Measurements from ENCODE around the gene NRIP1. TPM values are rescaled to one million over a fixed set of nuclear protein-coding genes. Genes with fewer than 3 reads are reported as not detected.

Gene NRIP1
- total and polyA plus RNA-seq, 10 of the 15 experiments (the other 5 are each of a cell fraction or from before 2014, with no cell fraction given) = 2.9 to 26.1 (median 9.3) TPM

- Histone ChIP-seq H3K9me3 (replicated peaks; ENCODE audit: control insufficient read depth, insufficient read depth, low read length) (no peaks in the 10 kb centered on the region), H3K4me2 (ENCODE audit: control insufficient read depth, insufficient read depth) (peak overlapping the region; percentile 93), H3K27ac (ENCODE audit: control insufficient read depth, insufficient read depth) (peak overlapping the region; percentile 63), H3K4me1 (ENCODE audit: control insufficient read depth, insufficient read depth, low read length) (no peaks in the 10 kb centered on the region), H3K27me3 (replicated peaks in 1 of 2; ENCODE audit: control insufficient read depth in 2 of 2, insufficient read depth in 2 of 2, low read length in 1 of 2) (peaks cover 0 to 5% of the 10 kb centered on the region in 2 experiments; a peak in 1 of 4 replicates), H4K20me1 (ENCODE audit: control insufficient read depth, insufficient read depth) (no peaks in the 10 kb centered on the region), H2AFZ (ENCODE audit: control insufficient read depth, low read depth, low read length) (peak overlapping the region; percentile 78), H3K36me3 (ENCODE audit: control insufficient read depth in 2 of 2, insufficient read depth in 2 of 2, low read length in 1 of 2) (no peaks in the 10 kb centered on the region), H3K9ac (ENCODE audit: control insufficient read depth, insufficient read depth, low read length) (peak overlapping the region; percentile 88), H3K4me3 (peak overlapping the region; percentile 91), H3K79me2 (ENCODE audit: control insufficient read depth, insufficient read depth, low read length) (peaks cover 41% of the 10 kb centered on the region)
- DNase-seq (ENCODE audit: low read depth, low spot score) (no peak), FAIRE-seq (no peak), ATAC-seq (peak; percentile 43)
- BruUV-seq (replicated peaks) = no TSS peak
- SMC1A ChIA-PET (ENCODE audit: uncharacterized antibody, unreplicated experiment) = interaction anchor here (1.1 to 2.7 kb wide), 6 partner anchors 8 to 199 kb away, joined by 3 to 9 read pairs (median 4); no protein-coding TSS in a partner anchor
- RAD21 ChIA-PET (ENCODE audit: unreplicated experiment) = interaction anchor here (0.9 to 1.7 kb wide), 9 partner anchors 9 to 420 kb away, joined by 3 to 5 read pairs (median 3); no protein-coding TSS in a partner anchor
- POLR2A ChIA-PET = interaction anchor here (0.7 to 1.1 kb wide), 4 partner anchors 9 to 186 kb away, joined by 3 read pairs; no protein-coding TSS in a partner anchor
- 1% methylated on average over 34 of the region's 38 CpGs for WGBS (ENCODE audit: insufficient coverage, insufficient replicate concordance, low lambda C conversion rate, missing lambda C conversion rate)
- CTCF ChIA-PET = interaction anchor here (0.6 to 1.3 kb wide), 4 partner anchors 12 to 417 kb away, joined by 3 to 4 read pairs (median 3); no protein-coding TSS in a partner anchor
- intact Hi-C loops (cut with micrococcal nuclease; ENCODE audit: unreplicated experiment) = loop anchor here (5.0 to 10.0 kb wide), 4 partner anchors 369 to 683 kb away; partner anchors contain the start of genes HSPA13 and SAMSN1
- in situ Hi-C loops (cut with MboI) = loop anchor here (10.0 kb wide), 1 partner anchor 419 kb away; no protein-coding TSS in a partner anchor
- TF ChIP-seq REST (IDR thresholded peaks at IDR 0.05; ENCODE audit: low read depth, low read length) (peak; percentile 56; the same call in 1 of the 2 replicates), TCF3 (IDR thresholded peaks at IDR 0.05; ENCODE audit: borderline replicate concordance, insufficient read depth, low read depth, low read length) (no peak), ZBTB40 (IDR thresholded peaks at IDR 0.05; ENCODE audit: borderline replicate concordance) (no peak), RUNX3 (IDR thresholded peaks at IDR 0.05; ENCODE audit: low read length) (peak; percentile 37; the same call in 1 of the 2 replicates), MTA3 (IDR thresholded peaks at IDR 0.05; ENCODE audit: borderline replicate concordance, low read length) (0 out of 2 replicates have a peak, but pooled peaks have one; percentile 52), ETV6 (conservative IDR thresholded peaks at IDR 0.05 in 1 of 2, IDR thresholded peaks at IDR 0.05 in 1 of 2; ENCODE audit: borderline replicate concordance in 1 of 2, low read depth in 1 of 2) (no peak), IKZF1 (conservative IDR thresholded peaks at IDR 0.05) (peak; percentile 71; the same call in 1 of the 2 replicates), ZNF384 (IDR thresholded peaks at IDR 0.05; ENCODE audit: borderline replicate concordance, low read depth, low read length) (no peak), TCF12 (IDR thresholded peaks at IDR 0.05; ENCODE audit: low read depth, low read length) (0 out of 2 replicates have a peak, but pooled peaks have one; percentile 24), BHLHE40 (IDR thresholded peaks at IDR 0.05; ENCODE audit: borderline replicate concordance in 1 of 2, low read depth in 2 of 2, low read length in 1 of 2) (0 out of 4 replicates have a peak, but pooled peaks of 1 of the 2 experiments have one; percentile 16), CBFB (IDR thresholded peaks at IDR 0.05; ENCODE audit: low read depth) (peak; percentile 36; the same call in 1 of the 2 replicates), POLR2A (IDR thresholded peaks at IDR 0.05; ENCODE audit: low read depth, low read length) (peak; percentile 54), PKNOX1 (IDR thresholded peaks at IDR 0.05) (no peak)
Observed at GRCh38 chr21:15065392-15066122, 757 bp upstream of the NRIP1 start.

Data from GM12878 (cell line).